Measurements from ENCODE around the gene CIP2A. TPM values are rescaled to one million over a fixed set of nuclear protein-coding genes. Genes with fewer than 3 reads are reported as not detected.

The CIP2A gene
- total RNA-seq, 4 donors from 2014 or later = 2.7 to 5.7 (median 5.3) TPM

DNA sequence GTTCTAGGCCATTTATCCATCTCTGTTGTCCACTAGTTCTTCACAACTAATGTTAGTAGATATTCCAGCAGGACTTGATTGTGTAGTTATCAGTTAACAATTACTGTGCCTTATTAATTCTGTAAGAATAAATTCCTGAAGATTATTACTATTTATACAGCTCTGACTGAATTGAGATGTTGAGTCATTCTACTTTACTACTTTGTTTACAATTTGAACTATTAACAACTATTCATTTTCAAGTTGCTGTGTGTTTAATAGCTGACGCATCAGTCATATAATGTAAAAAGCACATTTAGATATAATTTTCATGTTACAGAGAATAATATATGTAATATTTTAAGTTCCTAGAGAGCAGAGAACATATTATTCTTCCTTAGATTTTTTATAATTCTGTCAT, 21.4 kb upstream of the CIP2A start:
- no peak overlapping the region for H3K4me3 ChIP-seq
- no peak overlapping the region for H3K27ac ChIP-seq
- WGBS, 2 donors = 93 to 96% methylated on average over 1 of the region's 1 CpG
- no peaks in the 10 kb centered on the region for H3K9me3 ChIP-seq
- TF ChIP-seq, protein P1, sequence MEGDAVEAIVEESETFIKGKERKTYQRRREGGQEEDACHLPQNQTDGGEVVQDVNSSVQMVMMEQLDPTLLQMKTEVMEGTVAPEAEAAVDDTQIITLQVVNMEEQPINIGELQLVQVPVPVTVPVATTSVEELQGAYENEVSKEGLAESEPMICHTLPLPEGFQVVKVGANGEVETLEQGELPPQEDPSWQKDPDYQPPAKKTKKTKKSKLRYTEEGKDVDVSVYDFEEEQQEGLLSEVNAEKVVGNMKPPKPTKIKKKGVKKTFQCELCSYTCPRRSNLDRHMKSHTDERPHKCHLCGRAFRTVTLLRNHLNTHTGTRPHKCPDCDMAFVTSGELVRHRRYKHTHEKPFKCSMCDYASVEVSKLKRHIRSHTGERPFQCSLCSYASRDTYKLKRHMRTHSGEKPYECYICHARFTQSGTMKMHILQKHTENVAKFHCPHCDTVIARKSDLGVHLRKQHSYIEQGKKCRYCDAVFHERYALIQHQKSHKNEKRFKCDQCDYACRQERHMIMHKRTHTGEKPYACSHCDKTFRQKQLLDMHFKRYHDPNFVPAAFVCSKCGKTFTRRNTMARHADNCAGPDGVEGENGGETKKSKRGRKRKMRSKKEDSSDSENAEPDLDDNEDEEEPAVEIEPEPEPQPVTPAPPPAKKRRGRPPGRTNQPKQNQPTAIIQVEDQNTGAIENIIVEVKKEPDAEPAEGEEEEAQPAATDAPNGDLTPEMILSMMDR (IDR thresholded peaks at IDR 0.05) = no peak
- TF ChIP-seq EP300 (IDR thresholded peaks at IDR 0.05) = no peak
- no peak for TF ChIP-seq POLR2A (IDR thresholded peaks at IDR 0.05)
- H3K36me3 ChIP-seq = peaks cover 0 to 28% (median 0%) of the 10 kb centered on the region in 3 donors
- no peaks in the 10 kb centered on the region for H3K27me3 ChIP-seq
- no peaks in the 10 kb centered on the region for H3K4me1 ChIP-seq
- no peak for DNase-seq (ENCODE audit: low spot score in 2 of 2)

DNA sequence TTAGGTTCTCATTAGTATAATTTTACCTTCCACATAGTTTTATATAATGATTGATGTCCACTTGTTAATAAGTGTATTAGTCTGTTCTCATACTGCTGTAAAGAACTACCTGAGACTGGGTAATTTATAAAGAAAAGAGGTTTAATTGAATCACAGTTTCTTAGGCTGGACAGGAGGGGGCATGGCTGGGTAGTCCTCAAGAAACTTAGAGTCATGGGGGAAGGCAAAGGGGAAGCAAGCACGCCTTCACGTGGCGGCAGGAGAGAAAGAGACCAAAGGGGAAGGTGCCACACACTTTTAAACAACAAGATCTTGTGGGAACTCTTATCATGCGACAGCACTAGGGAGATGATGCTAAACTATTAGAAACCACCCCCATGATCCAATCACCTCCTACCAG, 19.5 kb upstream of the CIP2A start:
- Histone ChIP-seq H3K36me3 (peaks cover 0 to 18% (median 0%) of the 10 kb centered on the region in 3 donors), H3K27ac (no peak overlapping the region), H3K27me3 (no peaks in the 10 kb centered on the region), H3K4me3 (no peak overlapping the region), H3K4me1 (no peaks in the 10 kb centered on the region), H3K9me3 (no peaks in the 10 kb centered on the region)
- TF ChIP-seq, protein P1 (IDR thresholded peaks at IDR 0.05) = no peak
- TF ChIP-seq POLR2A (IDR thresholded peaks at IDR 0.05) = no peak
- no peak for TF ChIP-seq EP300 (IDR thresholded peaks at IDR 0.05)
- no peak for DNase-seq (ENCODE audit: low spot score in 2 of 2)
- 76 to 80% methylated on average over 4 of the region's 4 CpGs for WGBS, 2 donors

DNA sequence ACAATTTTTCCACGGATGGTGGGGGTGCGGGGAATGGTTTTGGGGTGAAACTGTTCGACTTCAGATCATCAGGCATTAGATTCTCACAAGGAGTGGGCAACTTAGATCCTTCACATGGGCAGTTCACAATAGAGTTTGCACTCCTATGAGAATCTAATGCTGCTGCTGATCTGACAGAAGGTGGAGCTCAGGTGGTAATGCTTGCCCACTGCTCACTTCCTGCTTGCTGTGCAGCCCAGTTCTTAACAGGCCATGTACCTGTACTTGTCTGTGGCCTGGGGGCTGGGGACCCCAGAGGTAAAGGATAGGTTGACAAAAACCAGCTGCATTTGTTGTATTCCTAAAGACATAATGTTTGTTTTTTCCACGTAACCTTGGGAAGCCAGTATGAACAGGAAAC, 16.3 kb upstream of the CIP2A start:
- DNase-seq (ENCODE audit: low spot score in 2 of 2) = no peak
- Histone ChIP-seq H3K4me1 (peaks cover 0 to 6% (median 0%) of the 10 kb centered on the region in 4 donors), H3K27me3 (no peaks in the 10 kb centered on the region), H3K9me3 (no peaks in the 10 kb centered on the region), H3K36me3 (peaks cover 0 to 13% (median 0%) of the 10 kb centered on the region in 3 donors), H3K4me3 (no peak overlapping the region), H3K27ac (no peak overlapping the region)
- WGBS, 2 donors = 71 to 82% methylated on average over 4 of the region's 4 CpGs
- TF ChIP-seq, protein P1 (IDR thresholded peaks at IDR 0.05) = no peak
- TF ChIP-seq POLR2A (IDR thresholded peaks at IDR 0.05) (no peak), EP300 (IDR thresholded peaks at IDR 0.05) (no peak)

DNA sequence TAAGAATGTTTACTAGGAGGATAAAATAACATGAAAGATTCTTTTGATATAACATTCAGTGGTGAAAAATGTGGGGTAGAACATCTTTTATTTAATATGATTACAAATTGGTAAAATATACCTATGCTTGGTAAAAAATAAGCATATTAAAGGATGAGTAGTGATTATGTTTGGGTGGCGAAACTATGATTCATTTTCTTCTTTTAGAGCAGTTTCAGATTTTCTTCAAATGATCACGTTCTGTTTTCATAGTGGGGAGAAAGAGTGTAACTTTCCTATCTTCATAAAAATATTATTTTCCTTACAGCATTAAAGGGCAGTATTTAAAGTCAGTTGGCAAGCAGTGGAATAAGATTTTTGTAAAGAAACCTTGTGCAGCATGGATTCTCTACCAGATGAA, 15.8 kb upstream of the CIP2A start:
- peaks cover 0 to 13% (median 0%) of the 10 kb centered on the region in 3 donors for H3K36me3 ChIP-seq
- H3K4me1 ChIP-seq = peaks cover 0 to 6% (median 0%) of the 10 kb centered on the region in 4 donors
- no peak overlapping the region for H3K27ac ChIP-seq
- TF ChIP-seq EP300 (IDR thresholded peaks at IDR 0.05) = no peak
- TF ChIP-seq POLR2A (IDR thresholded peaks at IDR 0.05) = no peak
- TF ChIP-seq, protein P1 (IDR thresholded peaks at IDR 0.05) = no peak
- no peaks in the 10 kb centered on the region for H3K27me3 ChIP-seq
- DNase-seq (ENCODE audit: low spot score in 2 of 2) = no peak
- WGBS, 2 donors = 94% methylated on average over 2 of the region's 2 CpGs
- H3K9me3 ChIP-seq = no peaks in the 10 kb centered on the region
- no peak overlapping the region for H3K4me3 ChIP-seq

DNA sequence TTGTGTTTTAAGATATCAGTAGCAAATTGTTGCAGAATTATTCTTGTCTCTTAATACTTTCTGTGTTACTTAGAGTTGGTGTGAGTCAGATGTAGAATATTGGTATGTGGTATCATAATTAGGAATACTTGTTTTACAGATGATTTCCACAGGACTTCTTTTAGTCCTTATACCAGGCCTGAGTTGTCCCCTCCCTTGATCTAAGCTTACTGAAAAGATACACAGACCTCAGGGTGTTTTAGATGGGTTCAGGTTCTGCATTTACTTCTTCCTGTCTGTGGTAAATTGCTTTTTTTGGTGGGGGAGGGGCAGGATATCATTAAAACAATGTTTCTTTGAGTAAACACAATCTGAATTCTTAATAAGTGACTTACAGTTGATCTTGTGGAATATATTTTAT, 14.5 kb upstream of the CIP2A start:
- no peak for TF ChIP-seq EP300 (IDR thresholded peaks at IDR 0.05)
- TF ChIP-seq, protein P1 (IDR thresholded peaks at IDR 0.05) = no peak
- TF ChIP-seq POLR2A (IDR thresholded peaks at IDR 0.05) = no peak
- H3K4me1 ChIP-seq = peaks cover 0 to 6% (median 0%) of the 10 kb centered on the region in 4 donors
- H3K4me3 ChIP-seq = no peak overlapping the region
- H3K36me3 ChIP-seq = peaks cover 0 to 1% (median 0%) of the 10 kb centered on the region in 3 donors
- DNase-seq (ENCODE audit: low spot score in 2 of 2) = no peak
- H3K27ac ChIP-seq = no peak overlapping the region
- no peaks in the 10 kb centered on the region for H3K9me3 ChIP-seq
- H3K27me3 ChIP-seq = no peaks in the 10 kb centered on the region
